WERI-Rb-1 (cell line): ENCODE measurements around the gene CTDSP1.

Source experiments
- DNase-seq: peaks from one replicate; pipeline ENCODE4 v3.0.0-alpha.2; 2020
- H3K27ac ChIP-seq: fragments of 250-450 bp; sonication (Bioruptor Pico); 2 replicates; pipeline ENCODE4 v1.5.1; 2020; ENCODE audit warnings: mild to moderate bottlenecking, moderate library complexity
- H3K27me3 ChIP-seq: fragments of 250-450 bp; sonication (Bioruptor Pico); 2 replicates; pipeline ENCODE4 v1.5.1; 2021; ENCODE audit warnings: mild to moderate bottlenecking, low read depth, moderate library complexity; ENCODE audit not compliant: insufficient read depth, severe bottlenecking
- H3K36me3 ChIP-seq: fragments of 250-450 bp; sonication (Bioruptor Pico); 2 replicates; pipeline ENCODE4 v1.5.1; 2020; ENCODE audit warnings: mild to moderate bottlenecking, moderate library complexity
- H3K4me3 ChIP-seq: 2 replicates; pipeline ENCODE4 v1.5.1; 2011; ENCODE audit warnings: low read depth, mild to moderate bottlenecking, control low read depth, low read length
- H3K9me3 ChIP-seq: fragments of 250-450 bp; sonication (Bioruptor Pico); 2 replicates; pipeline ENCODE4 v1.5.1; 2021; ENCODE audit warnings: mild to moderate bottlenecking, moderate library complexity; ENCODE audit not compliant: severe bottlenecking
- TF ChIP-seq, protein P1 (sequence below): IDR thresholded peaks from 2 replicates; pipeline ENCODE4 v1.5.1; 2011; ENCODE audit warnings: low read depth, mild to moderate bottlenecking, control low read depth, inconsistent platforms, low read length

The CTDSP1 gene

DNA sequence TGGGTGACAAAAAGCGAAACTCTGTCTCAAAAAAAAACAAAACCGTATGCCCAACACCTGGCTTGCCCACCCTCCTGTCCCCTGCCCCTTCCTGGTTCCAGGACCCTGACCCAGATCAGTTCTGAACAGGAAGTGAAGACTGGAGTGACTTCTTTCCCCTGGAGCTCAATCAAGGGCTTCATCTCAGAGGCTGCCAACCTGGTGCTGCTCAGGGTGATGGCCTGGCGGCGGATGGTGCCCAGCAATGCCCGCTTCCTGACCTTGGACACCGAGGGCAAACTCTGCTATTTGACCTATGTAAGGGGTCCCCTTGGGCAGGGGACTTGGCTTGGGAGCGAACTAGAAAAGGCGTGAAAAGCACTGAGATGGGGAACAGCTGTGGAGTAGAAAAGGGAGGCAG is 37.1 kb upstream of the CTDSP1 start:
- no peaks in the 10 kb centered on the region for H3K36me3 ChIP-seq
- no peak overlapping the region for H3K27ac ChIP-seq
- peaks cover 3% of the 10 kb centered on the region for H3K9me3 ChIP-seq
- no peak overlapping the region for H3K4me3 ChIP-seq
- no peak for DNase-seq
- no peaks in the 10 kb centered on the region for H3K27me3 ChIP-seq
- TF ChIP-seq, protein P1, sequence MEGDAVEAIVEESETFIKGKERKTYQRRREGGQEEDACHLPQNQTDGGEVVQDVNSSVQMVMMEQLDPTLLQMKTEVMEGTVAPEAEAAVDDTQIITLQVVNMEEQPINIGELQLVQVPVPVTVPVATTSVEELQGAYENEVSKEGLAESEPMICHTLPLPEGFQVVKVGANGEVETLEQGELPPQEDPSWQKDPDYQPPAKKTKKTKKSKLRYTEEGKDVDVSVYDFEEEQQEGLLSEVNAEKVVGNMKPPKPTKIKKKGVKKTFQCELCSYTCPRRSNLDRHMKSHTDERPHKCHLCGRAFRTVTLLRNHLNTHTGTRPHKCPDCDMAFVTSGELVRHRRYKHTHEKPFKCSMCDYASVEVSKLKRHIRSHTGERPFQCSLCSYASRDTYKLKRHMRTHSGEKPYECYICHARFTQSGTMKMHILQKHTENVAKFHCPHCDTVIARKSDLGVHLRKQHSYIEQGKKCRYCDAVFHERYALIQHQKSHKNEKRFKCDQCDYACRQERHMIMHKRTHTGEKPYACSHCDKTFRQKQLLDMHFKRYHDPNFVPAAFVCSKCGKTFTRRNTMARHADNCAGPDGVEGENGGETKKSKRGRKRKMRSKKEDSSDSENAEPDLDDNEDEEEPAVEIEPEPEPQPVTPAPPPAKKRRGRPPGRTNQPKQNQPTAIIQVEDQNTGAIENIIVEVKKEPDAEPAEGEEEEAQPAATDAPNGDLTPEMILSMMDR, result no peak

DNA sequence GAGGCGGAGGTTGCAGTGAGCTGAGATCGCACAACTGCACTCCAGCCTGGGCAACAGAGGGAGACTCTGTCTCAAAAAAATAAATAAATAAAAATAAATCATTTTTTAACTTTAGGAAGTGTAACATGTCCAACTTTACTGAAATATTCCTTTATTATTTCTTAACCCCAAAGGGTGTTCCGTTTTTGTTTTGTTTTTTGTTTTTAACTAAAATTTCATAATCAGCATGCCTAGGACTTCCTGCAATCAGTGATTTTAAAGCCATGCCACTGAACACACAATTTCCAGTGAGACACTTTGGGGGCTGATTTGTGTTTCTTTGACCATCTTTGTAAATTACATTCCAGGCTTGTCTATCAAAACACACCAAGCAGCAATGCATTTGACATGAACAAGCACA is 35.9 kb upstream of the CTDSP1 start:
- no peak for DNase-seq
- Histone ChIP-seq H3K4me3 (no peak overlapping the region), H3K27ac (no peak overlapping the region), H3K36me3 (no peaks in the 10 kb centered on the region), H3K9me3 (peaks cover 3% of the 10 kb centered on the region), H3K27me3 (no peaks in the 10 kb centered on the region)
- TF ChIP-seq, protein P1, result no peak

DNA sequence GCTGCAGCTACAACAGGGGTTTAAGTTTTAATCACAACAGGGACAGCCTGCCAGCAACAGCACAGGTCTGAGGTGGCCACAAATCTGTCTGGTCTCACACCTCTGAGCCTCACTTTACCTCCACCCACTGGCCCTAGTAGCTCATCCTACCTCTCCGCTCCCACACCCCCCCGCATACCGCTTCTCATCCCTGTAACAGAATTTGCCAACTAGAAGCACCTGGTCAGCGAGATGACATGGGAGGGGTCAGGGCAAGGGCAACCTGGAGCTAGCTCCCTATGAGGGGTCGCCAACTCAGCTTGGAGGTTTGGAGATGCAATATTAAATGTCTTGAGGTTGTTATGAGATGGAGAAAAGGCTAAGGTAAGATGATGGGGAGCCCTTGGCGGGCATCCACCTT is 35.5 kb upstream of the CTDSP1 start:
- TF ChIP-seq, protein P1, result no peak

DNA sequence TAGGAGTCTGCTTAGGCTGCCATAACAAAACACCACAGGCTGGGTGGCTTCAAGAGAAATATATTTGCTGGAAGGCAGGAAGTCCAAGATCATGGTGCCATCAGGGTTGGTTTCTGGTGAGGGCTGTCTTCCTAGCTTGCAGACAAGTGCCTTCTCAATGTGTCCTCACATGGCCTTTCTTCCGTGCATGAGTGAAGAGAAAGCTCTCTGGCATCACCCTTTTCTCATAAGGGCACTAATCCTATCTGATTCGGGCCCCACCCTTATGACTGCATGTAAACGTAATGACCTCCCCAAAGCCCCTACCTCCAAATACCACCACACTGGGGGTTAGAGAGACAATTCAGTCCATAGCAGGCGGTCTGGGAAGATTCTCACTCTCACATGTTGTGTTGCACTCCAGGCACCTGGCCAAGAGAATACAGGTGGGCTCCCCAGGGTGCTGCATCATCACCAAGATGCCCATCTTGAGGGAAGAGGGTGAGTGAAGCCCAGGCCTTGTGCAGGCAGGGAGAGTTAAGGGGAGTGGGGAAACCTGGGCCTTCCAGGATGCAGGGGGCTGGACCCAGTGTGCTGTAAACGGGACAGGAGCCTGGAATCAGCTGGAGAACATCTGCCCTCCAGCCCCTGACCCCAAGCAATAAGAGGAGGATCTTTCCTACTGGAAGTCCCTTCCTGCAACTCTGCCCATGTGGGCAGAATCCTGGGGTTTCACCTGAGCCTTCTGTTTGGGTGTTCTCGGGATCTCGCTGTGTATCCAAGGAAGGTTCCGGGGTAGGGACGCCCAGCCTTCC is 32.9 kb upstream of the CTDSP1 start:
- TF ChIP-seq, protein P1, result no peak
- Histone ChIP-seq H3K27me3 (no peaks in the 10 kb centered on the region), H3K9me3 (peaks cover 3% of the 10 kb centered on the region), H3K36me3 (no peaks in the 10 kb centered on the region), H3K4me3 (no peak overlapping the region), H3K27ac (no peak overlapping the region)
- DNase-seq, result no peak

More for the DNA sequence above, 35.5 kb upstream of the CTDSP1 start:
- Histone ChIP-seq H3K36me3 (no peaks in the 10 kb centered on the region), H3K4me3 (no peak overlapping the region), H3K27ac (no peak overlapping the region), H3K9me3 (peaks cover 3% of the 10 kb centered on the region), H3K27me3 (no peaks in the 10 kb centered on the region)
- no peak for DNase-seq

DNA sequence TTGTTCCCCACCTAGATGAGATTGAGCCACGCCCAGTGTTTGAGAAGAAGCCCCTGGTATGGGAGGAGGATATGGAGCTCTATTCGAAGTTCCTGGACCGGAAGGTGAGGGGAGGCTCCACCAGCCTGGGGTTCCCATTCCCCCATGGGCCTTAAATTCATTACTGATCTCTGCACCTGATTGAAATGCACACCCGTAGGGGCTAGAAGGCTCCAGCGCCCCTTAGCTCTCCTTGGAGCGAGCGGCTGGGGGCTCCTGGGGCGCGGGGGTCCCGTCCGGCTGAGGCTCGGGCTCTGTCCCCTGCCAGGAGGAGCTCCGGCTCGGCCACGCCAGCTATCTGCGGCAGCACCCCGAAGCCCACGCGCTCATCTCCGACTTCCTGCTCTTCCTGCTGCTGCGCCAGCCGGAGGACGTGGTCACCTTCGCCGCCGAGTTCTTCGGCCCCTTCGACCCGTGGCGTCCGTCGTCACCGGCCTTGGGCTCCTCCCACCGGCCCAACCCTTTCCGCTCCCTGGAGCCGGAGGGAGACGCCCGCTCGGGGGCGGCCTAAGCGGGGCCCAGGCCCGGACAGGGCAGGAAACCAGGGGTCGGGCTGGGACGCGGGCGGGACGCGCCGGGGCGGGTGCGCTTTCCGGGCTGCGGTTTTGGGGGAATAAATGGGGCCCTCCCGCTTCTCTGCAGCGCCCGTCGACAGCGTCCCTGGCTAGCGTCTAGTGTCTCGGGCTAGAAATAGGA is 32.1 kb upstream of the CTDSP1 start:
- H3K9me3 ChIP-seq, result peaks cover 3% of the 10 kb centered on the region
- TF ChIP-seq, protein P1, result no peak
- no peak overlapping the region for H3K27ac ChIP-seq
- H3K4me3 ChIP-seq, result no peak overlapping the region
- DNase-seq, result no peak
- H3K36me3 ChIP-seq, result no peaks in the 10 kb centered on the region
- no peaks in the 10 kb centered on the region for H3K27me3 ChIP-seq
